ENCODE results near the gene DLG2.

The DLG2 gene

DNA sequence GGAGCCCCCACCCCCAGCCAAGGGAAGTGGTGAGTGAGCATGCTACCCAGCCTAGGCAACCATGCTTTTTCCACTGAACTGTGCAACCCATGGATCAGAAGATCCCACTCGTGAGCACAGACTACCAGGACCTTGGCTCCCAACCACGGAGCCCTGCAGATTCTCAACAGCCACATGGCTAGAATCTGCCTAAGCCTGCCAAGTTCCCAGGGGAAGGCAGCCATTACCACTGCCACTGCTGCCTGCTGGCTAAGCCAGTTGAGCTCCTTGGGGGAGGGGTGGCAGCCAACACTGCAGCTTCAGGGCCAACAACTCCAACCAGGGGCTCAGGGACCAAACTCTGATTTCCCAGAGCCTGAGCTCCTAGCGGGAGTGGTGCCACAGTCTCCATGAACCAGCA lies 195.8 kb downstream of the DLG2 start:
- no peak for DNase-seq (ENCODE audit: low read depth, low spot score)
- TF ChIP-seq, protein P1, sequence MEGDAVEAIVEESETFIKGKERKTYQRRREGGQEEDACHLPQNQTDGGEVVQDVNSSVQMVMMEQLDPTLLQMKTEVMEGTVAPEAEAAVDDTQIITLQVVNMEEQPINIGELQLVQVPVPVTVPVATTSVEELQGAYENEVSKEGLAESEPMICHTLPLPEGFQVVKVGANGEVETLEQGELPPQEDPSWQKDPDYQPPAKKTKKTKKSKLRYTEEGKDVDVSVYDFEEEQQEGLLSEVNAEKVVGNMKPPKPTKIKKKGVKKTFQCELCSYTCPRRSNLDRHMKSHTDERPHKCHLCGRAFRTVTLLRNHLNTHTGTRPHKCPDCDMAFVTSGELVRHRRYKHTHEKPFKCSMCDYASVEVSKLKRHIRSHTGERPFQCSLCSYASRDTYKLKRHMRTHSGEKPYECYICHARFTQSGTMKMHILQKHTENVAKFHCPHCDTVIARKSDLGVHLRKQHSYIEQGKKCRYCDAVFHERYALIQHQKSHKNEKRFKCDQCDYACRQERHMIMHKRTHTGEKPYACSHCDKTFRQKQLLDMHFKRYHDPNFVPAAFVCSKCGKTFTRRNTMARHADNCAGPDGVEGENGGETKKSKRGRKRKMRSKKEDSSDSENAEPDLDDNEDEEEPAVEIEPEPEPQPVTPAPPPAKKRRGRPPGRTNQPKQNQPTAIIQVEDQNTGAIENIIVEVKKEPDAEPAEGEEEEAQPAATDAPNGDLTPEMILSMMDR (IDR thresholded peaks at IDR 0.05; ENCODE audit: insufficient read depth, low read length, missing control alignments): no peak
- no peak overlapping the region for H3K4me3 ChIP-seq (ENCODE audit: low read depth, low read length)
- CTCF ChIA-PET: no interaction called here
- POLR2A ChIA-PET: no interaction called here

DNA sequence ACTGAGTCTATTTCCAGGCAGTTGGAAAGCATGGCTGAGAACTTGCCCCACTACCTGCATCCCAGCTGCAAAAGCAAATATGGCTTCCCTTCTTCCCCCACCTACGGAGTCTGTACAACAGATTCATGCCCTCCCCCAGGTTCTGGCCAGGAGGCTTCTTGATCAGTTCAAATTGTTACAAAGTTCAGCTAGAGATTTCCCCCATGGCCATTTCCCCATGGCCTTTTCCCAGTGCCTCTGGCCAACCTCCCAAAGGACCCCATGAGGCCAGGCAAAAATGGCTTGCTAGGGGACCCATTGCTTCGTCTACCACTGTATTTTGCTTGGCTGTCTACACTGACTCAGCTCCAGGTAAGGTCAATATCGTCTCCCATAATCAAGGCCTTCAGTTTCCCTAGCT lies 203.3 kb downstream of the DLG2 start:
- CTCF ChIA-PET: no interaction called here

DNA sequence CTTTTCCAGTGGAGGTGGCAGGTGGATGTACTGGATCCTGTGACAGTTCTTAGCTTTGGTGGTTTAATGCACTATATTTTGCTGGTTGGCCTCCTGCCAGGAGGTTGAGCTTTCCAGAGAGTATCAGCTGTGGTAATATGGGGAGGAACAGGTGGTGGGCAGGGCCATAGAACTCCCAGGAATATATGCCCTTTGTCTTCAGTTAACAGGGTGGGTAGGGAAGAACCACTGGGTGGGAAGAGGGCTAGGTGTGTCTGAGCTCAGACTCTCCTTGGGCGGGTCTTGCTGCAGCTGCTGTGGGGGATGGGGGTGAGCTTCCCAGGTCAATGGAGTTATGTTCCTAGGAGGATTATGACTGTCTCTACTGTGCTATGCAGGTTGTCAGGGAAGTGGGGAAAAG lies 203.8 kb downstream of the DLG2 start:
- POLR2A ChIA-PET: no interaction called here
- no peak for DNase-seq (ENCODE audit: low read depth, low spot score)
- CTCF ChIA-PET: no interaction called here
- TF ChIP-seq, protein P1 (IDR thresholded peaks at IDR 0.05; ENCODE audit: insufficient read depth, low read length, missing control alignments): no peak
- H3K4me3 ChIP-seq (ENCODE audit: low read depth, low read length): no peak overlapping the region

More for the DNA sequence above, 203.3 kb downstream of the DLG2 start:
- POLR2A ChIA-PET: no interaction called here
- no peak overlapping the region for H3K4me3 ChIP-seq (ENCODE audit: low read depth, low read length)
- DNase-seq (ENCODE audit: low read depth, low spot score): no peak
- TF ChIP-seq, protein P1 (IDR thresholded peaks at IDR 0.05; ENCODE audit: insufficient read depth, low read length, missing control alignments): no peak

DNA sequence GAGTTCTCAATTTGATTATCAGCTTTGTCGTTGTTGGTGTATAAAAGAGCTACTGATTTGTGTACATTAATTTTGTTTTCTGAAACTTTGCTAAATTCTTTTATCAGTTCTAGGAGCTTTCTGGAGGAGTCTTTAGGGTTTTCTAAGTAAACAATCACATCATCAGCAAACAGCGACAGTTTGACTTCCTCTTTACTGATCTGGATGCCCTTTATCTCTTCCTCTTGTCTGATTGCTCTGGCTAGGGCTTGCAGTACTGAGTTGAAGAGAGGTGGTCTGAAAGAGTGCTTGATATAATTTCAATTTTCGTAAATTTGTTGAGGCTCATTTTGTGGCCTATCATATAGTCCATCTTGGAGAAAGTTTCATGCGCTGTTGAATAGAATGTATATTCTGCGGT lies 213.0 kb downstream of the DLG2 start:
- TF ChIP-seq, protein P1 (IDR thresholded peaks at IDR 0.05; ENCODE audit: insufficient read depth, low read length, missing control alignments): no peak
- H3K4me3 ChIP-seq (ENCODE audit: low read depth, low read length): no peak overlapping the region
- ChIA-PET POLR2A (no interaction called here), CTCF (no interaction called here)
- DNase-seq (ENCODE audit: low read depth, low spot score): no peak

DNA sequence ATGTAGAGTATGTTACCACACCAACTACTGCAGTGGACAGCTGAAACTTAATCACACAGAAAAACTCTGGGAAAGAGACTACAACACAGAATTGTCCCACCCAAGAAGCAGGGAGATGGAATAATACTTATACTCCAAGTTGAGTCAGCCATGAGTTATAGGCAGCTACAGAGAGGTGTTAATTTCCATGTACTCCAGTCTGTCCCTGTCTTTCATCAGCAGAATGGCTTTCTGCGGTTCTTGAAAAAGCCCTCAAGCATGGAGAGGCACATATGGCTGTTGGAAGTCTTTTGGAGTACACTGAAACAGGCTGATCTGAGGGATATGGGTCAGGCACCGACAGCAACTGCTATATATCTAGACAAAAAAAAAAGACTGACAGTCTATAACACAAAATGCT lies 219.5 kb downstream of the DLG2 start:
- no peak overlapping the region for H3K4me3 ChIP-seq (ENCODE audit: low read depth, low read length)
- TF ChIP-seq, protein P1 (IDR thresholded peaks at IDR 0.05; ENCODE audit: insufficient read depth, low read length, missing control alignments): no peak
- ChIA-PET CTCF (no interaction called here), POLR2A (no interaction called here)
- DNase-seq (ENCODE audit: low read depth, low spot score): no peak

DNA sequence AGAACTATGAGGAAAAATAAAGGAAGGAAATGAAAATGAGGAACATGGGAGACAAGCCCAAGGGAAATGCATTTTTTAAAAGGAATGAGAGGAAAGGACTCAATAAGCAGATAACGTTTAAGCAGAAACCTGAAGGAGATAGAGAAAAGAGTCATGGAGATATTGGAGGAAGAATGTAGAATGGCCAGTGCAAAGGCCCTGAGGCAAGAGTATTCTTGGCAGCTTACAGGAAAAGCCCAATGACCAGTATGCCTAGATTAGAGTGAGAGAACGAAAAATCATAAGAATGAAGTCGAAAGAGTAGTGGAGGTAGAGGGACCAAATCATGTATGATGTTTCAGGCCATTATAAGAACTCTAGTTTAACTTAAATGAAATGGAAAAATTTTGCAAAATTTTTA lies 220.3 kb downstream of the DLG2 start:
- ChIA-PET CTCF (no interaction called here), POLR2A (no interaction called here)
- no peak overlapping the region for H3K4me3 ChIP-seq (ENCODE audit: low read depth, low read length)
- TF ChIP-seq, protein P1 (IDR thresholded peaks at IDR 0.05; ENCODE audit: insufficient read depth, low read length, missing control alignments): no peak
- no peak for DNase-seq (ENCODE audit: low read depth, low spot score)
